Left renal pelvis (tissue), 4 donors: ENCODE measurements around the gene ZNF780A. TPM values are rescaled to one million over a fixed set of nuclear protein-coding genes. Genes with fewer than 3 reads are reported as not detected.

Experiments used
- polyA plus RNA-seq, 4 donors: library from polyadenylated mRNA; unstranded; fragments of 120-200 nt; gene quantifications; one replicate each; pipeline ENCODE4 v1.2.1, GENCODE V29; 2013; ENCODE audit not compliant: insufficient read length in 4 of 4

The ZNF780A gene
- polyA plus RNA-seq, 4 donors, result 12.5 to 25.7 (median 19.8) TPM

Other genes starting within 250 kb of the ZNF780A start
- gene FBL, start 244.6 kb downstream of the ZNF780A start, polyA plus RNA-seq, result 100 to 1,000 TPM; 285 to 358 (median 326) TPM
- gene FCGBP, start 156.3 kb downstream of the ZNF780A start, polyA plus RNA-seq, result 1 to 10 TPM; 1.7 to 9.5 (median 6.1) TPM
- 100 to 1,000 TPM in 1 of 4 donors, 10 to 100 TPM in 3; 55.3 to 103 (median 85.8) TPM for gene PSMC4, start 119.8 kb downstream of the ZNF780A start, polyA plus RNA-seq
- gene ZNF546, start 93.9 kb downstream of the ZNF780A start, polyA plus RNA-seq, result 10 to 100 TPM in 1 of 4 donors, 1 to 10 TPM in 3; 5.8 to 10.1 (median 7.1) TPM
- 10 to 100 TPM; 18.8 to 37.4 (median 25.3) TPM for gene ZNF780B, start 34.7 kb downstream of the ZNF780A start, polyA plus RNA-seq
- gene MAP3K10, start 100.5 kb upstream of the ZNF780A start, polyA plus RNA-seq, result 10 to 100 TPM; 10.1 to 22.7 (median 14.3) TPM
- gene TTC9B, start 127.4 kb upstream of the ZNF780A start, polyA plus RNA-seq, result under 1 TPM in 3 of 4 donors, not detected in 1; 0.05 to 0.20 (median 0.09) TPM
- 1 to 10 TPM in 1 of 4 donors, under 1 TPM in 3; 0.29 to 2.8 (median 0.80) TPM for gene CCNP, start 135.7 kb upstream of the ZNF780A start, polyA plus RNA-seq
- gene AKT2, start 194.4 kb upstream of the ZNF780A start, polyA plus RNA-seq, result 100 to 1,000 TPM; 139 to 203 (median 168) TPM